CD4-positive, alpha-beta T cell treated with Interleukin-21 for 1 hour (primary cell): ENCODE measurements around the gene MCM8.
A peak's percentile ranks its signal among the peaks of the same experiment; 100 is the strongest.

ENCODE experiments used
- DNase-seq: peaks from one replicate; pipeline ENCODE4 v3.0.0-alpha.2; 2020

Gene MCM8

GRCh38 chr20:5950271-5951031 is at the start of gene MCM8, which contains the start of gene TRMT6:
TSS of gene MCM8 (plus strand) at chr20:5950652. CDS start at chr20:5952016, 1,364 bp downstream.
TSS of gene TRMT6 (minus strand) at chr20:5950533. CDS start at chr20:5950405, 128 bp downstream.
- peak; percentile 96 for DNase-seq

GRCh38 chr20:5900908-5901307 is 49.5 kb upstream of the MCM8 start:
- DNase-seq, result no peak

- DNase-seq, result no peak
Observed at GRCh38 chr20:5908981-5909380, 41.5 kb upstream of the MCM8 start.

- no peak for DNase-seq
Observed at GRCh38 chr20:5910186-5910585, 40.3 kb upstream of the MCM8 start.

GRCh38 chr20:5913166-5913565 is 37.3 kb upstream of the MCM8 start:
- no peak for DNase-seq

GRCh38 chr20:5914859-5915258 is 35.6 kb upstream of the MCM8 start:
- no peak for DNase-seq

- DNase-seq, result peak; percentile 25
Observed at GRCh38 chr20:5918856-5919625, 31.4 kb upstream of the MCM8 start.

GRCh38 chr20:5919626-5920544 is 30.6 kb upstream of the MCM8 start:
- no peak for DNase-seq

- DNase-seq, result no peak
Observed at GRCh38 chr20:5920581-5920980, 29.9 kb upstream of the MCM8 start.

GRCh38 chr20:5923493-5923892 is 27.0 kb upstream of the MCM8 start:
- no peak for DNase-seq

- DNase-seq, result no peak
Observed at GRCh38 chr20:5925551-5925950, 24.9 kb upstream of the MCM8 start.

- DNase-seq, result no peak
Observed at GRCh38 chr20:5927749-5928462, 22.5 kb upstream of the MCM8 start.

- no peak for DNase-seq
Observed at GRCh38 chr20:5928836-5929715, 21.4 kb upstream of the MCM8 start.

- DNase-seq, result no peak
Observed at GRCh38 chr20:5931411-5931810, 19.0 kb upstream of the MCM8 start.

GRCh38 chr20:5932796-5933195 is 17.7 kb upstream of the MCM8 start:
- DNase-seq, result no peak

GRCh38 chr20:5933802-5934436 is 16.5 kb upstream of the MCM8 start:
- DNase-seq, result peak; percentile 36

GRCh38 chr20:5935384-5935783 is 15.1 kb upstream of the MCM8 start:
- DNase-seq, result no peak

- DNase-seq, result no peak
Observed at GRCh38 chr20:5936238-5936637, 14.2 kb upstream of the MCM8 start.

GRCh38 chr20:5938456-5939029 is 11.9 kb upstream of the MCM8 start:
- DNase-seq, result no peak

- no peak for DNase-seq
Observed at GRCh38 chr20:5945963-5946362, 4.5 kb upstream of the MCM8 start.
